H1 (cell line): ENCODE data around the gene C6orf120. TPM values are rescaled to one million over a fixed set of nuclear protein-coding genes. Genes with fewer than 3 reads are reported as not detected.
A peak's percentile ranks its signal among the peaks of the same experiment; 100 is the strongest.

Source experiments
- CTCF ChIA-PET: fragments of 300-600 bp; sonication (Branson Sonifier 250); formaldehyde crosslinking; loops from one replicate; lab custom pipeline; 2021; ENCODE audit not compliant: partially characterized antibody; lab: Charles Lee
- POLR2A ChIA-PET: fragments of 300-600 bp; sonication (Branson Sonifier 250); formaldehyde crosslinking; loops from one replicate; lab custom pipeline; 2021; ENCODE audit warnings: inconsistent platforms; ENCODE audit not compliant: partially characterized antibody; lab: Charles Lee
- DNase-seq, 2 experiments: peaks; one replicate each; pipeline versions ENCODE4 v3.0.0 to v3.0.0-alpha.2; 2010 to 2022; ENCODE audit warnings: low spot score in 2 of 2, low read depth in 1 of 2, mixed read lengths in 1 of 2
- FAIRE-seq: peaks from 2 replicates; lab custom pipeline; 2011; peaks lifted over from hg19 to GRCh38; lab: Jason Lieb, UNC
- H2AFZ ChIP-seq: 2 replicates; pipeline ENCODE4 v1.8.1; 2012; ENCODE audit warnings: low read length, inconsistent platforms
- H2AK5ac ChIP-seq: 2 replicates; pipeline ENCODE4 v1.6.1; 2013; ENCODE audit warnings: low read depth, low read length
- H2BK120ac ChIP-seq: replicated peaks from 2 replicates; pipeline ENCODE3; 2013; ENCODE audit warnings: low read depth, low read length, inconsistent platforms
- H2BK12ac ChIP-seq: 2 replicates; pipeline ENCODE4 v1.6.1; 2013; ENCODE audit warnings: low read depth, low read length
- H2BK15ac ChIP-seq: 2 replicates; pipeline ENCODE4 v1.6.1; 2013; ENCODE audit warnings: low read length
- H2BK20ac ChIP-seq: 2 replicates; pipeline ENCODE4 v1.6.1; 2013; ENCODE audit warnings: low read length
- H2BK5ac ChIP-seq: 2 replicates; pipeline ENCODE4 v1.6.1; 2013; ENCODE audit warnings: low read depth, low read length
- H3K14ac ChIP-seq: 2 replicates; pipeline ENCODE4 v1.6.1; 2013; ENCODE audit warnings: inconsistent platforms; ENCODE audit not compliant: insufficient read length
- H3K18ac ChIP-seq: 2 replicates; pipeline ENCODE4 v1.6.1; 2013; ENCODE audit warnings: low read length; ENCODE audit errors: extremely low read depth
- H3K23ac ChIP-seq: 2 replicates; pipeline ENCODE4 v1.6.1; 2013; ENCODE audit warnings: inconsistent platforms; ENCODE audit not compliant: insufficient read length
- H3K23me2 ChIP-seq: 2 replicates; pipeline ENCODE4 v1.6.1; 2013; ENCODE audit warnings: low read depth, low read length
- H3K27ac ChIP-seq: 2 replicates; pipeline ENCODE4 v1.6.1; 2011; ENCODE audit warnings: low read depth, low read length, inconsistent platforms
- H3K27me3 ChIP-seq, 4 experiments: replicated peaks in 1 of 4; 1 replicate in 1 of 4; 2 replicates in 3 of 4; pipeline versions ENCODE4 v1.6.1 to v1.8.1; 2011 to 2013; ENCODE audit warnings: low read length in 3 of 4, mild to moderate bottlenecking in 3 of 4, inconsistent platforms in 2 of 4, mixed read lengths in 2 of 4, moderate library complexity in 1 of 4; ENCODE audit not compliant: control insufficient read depth in 3 of 4, insufficient read depth in 3 of 4; ENCODE audit errors: extremely low read depth in 1 of 4
- H3K36me3 ChIP-seq, 4 experiments: 2 replicates each; pipeline versions ENCODE4 v1.6.1 to v1.8.1; 2011 to 2013; ENCODE audit warnings: mild to moderate bottlenecking in 4 of 4, low read length in 3 of 4, moderate library complexity in 2 of 4, control low read depth in 1 of 4, inconsistent platforms in 1 of 4; ENCODE audit not compliant: insufficient read depth in 4 of 4, control insufficient read depth in 2 of 4
- H3K4ac ChIP-seq: replicated peaks from 2 replicates; pipeline ENCODE3; 2013; ENCODE audit warnings: low read length, low read depth, mixed read lengths, inconsistent platforms; ENCODE audit not compliant: insufficient read length
- H3K4me1 ChIP-seq, 4 experiments: replicated peaks in 1 of 4; 1 replicate in 1 of 4; 2 replicates in 3 of 4; pipeline versions ENCODE4 v1.6.1 to v1.8.1; 2011 to 2013; ENCODE audit warnings: low read length in 3 of 4, inconsistent platforms in 2 of 4, mixed read lengths in 1 of 4; ENCODE audit not compliant: insufficient read depth in 4 of 4, control insufficient read depth in 3 of 4
- H3K4me2 ChIP-seq, 2 experiments: 2 replicates each; pipeline versions ENCODE4 v1.6.1 to v1.8.1; 2011 to 2013; ENCODE audit warnings: low read depth in 2 of 2, low read length in 2 of 2, control low read depth in 1 of 2, inconsistent platforms in 1 of 2, mild to moderate bottlenecking in 1 of 2; ENCODE audit not compliant: insufficient read depth in 1 of 2
- H3K4me3 ChIP-seq, 4 experiments: fragments of 200-600, 300-600 bp in 1 of 4; sonication (generic), shearing (Covaris generic), sonication (Bioruptor Twin) in 1 of 4; 2 replicates each; pipeline versions ENCODE4 v1.5.1 to v1.8.1; 2011 to 2016; ENCODE audit warnings: low read length in 4 of 4, low read depth in 3 of 4, control low read depth in 2 of 4, inconsistent platforms in 2 of 4, mild to moderate bottlenecking in 2 of 4, mixed read lengths in 1 of 4, moderate library complexity in 1 of 4; ENCODE audit not compliant: insufficient read depth in 2 of 4; ENCODE audit errors: extremely low read depth in 1 of 4
- H3K56ac ChIP-seq: replicated peaks from 2 replicates; pipeline ENCODE3; 2013; ENCODE audit warnings: low read depth, mild to moderate bottlenecking, mixed read lengths, low read length, inconsistent platforms; ENCODE audit not compliant: insufficient read length
- H3K79me1 ChIP-seq: 2 replicates; pipeline ENCODE4 v1.6.1; 2013; ENCODE audit warnings: low read depth, low read length, control low read depth
- H3K79me2 ChIP-seq, 2 experiments: 2 replicates each; pipeline versions ENCODE4 v1.6.1 to v1.8.1; 2012 to 2013; ENCODE audit warnings: low read length in 2 of 2, mild to moderate bottlenecking in 2 of 2, inconsistent platforms in 1 of 2; ENCODE audit not compliant: insufficient read depth in 2 of 2, control insufficient read depth in 1 of 2
- H3K9ac ChIP-seq, 4 experiments: replicated peaks in 1 of 4; 1 replicate in 1 of 4; 2 replicates in 3 of 4; pipeline versions ENCODE4 v1.6.1 to v1.8.1; 2011 to 2013; ENCODE audit warnings: low read depth in 3 of 4, low read length in 3 of 4, control low read depth in 2 of 4, mild to moderate bottlenecking in 2 of 4, moderate library complexity in 2 of 4, inconsistent platforms in 1 of 4; ENCODE audit errors: extremely low read depth in 1 of 4
- H3K9me3 ChIP-seq, 2 experiments: 2 replicates each; pipeline versions ENCODE4 v1.6.1 to v1.8.1; 2012 to 2013; ENCODE audit warnings: mild to moderate bottlenecking in 2 of 2, moderate library complexity in 2 of 2, control low read depth in 1 of 2, inconsistent platforms in 1 of 2, low read depth in 1 of 2, low read length in 1 of 2, mixed read lengths in 1 of 2; ENCODE audit not compliant: insufficient read depth in 2 of 2
- H4K20me1 ChIP-seq, 2 experiments: replicated peaks in 1 of 2; 2 replicates each; pipeline versions ENCODE3 to v1.8.1; 2011 to 2013; ENCODE audit warnings: inconsistent platforms in 2 of 2, low read length in 2 of 2, mild to moderate bottlenecking in 1 of 2; ENCODE audit not compliant: insufficient read depth in 2 of 2, control insufficient read depth in 1 of 2
- H4K5ac ChIP-seq: 2 replicates; pipeline ENCODE4 v1.6.1; 2013; ENCODE audit warnings: low read length, low read depth, mixed read lengths, inconsistent platforms; ENCODE audit not compliant: insufficient read length
- H4K8ac ChIP-seq: 2 replicates; pipeline ENCODE4 v1.8.0; 2013; ENCODE audit warnings: mild to moderate bottlenecking, moderate library complexity, low read length, inconsistent platforms; ENCODE audit not compliant: insufficient read depth; ENCODE audit errors: extremely low read depth
- H4K91ac ChIP-seq: replicated peaks from 2 replicates; pipeline ENCODE3; 2013; ENCODE audit warnings: low read length, mixed read lengths, inconsistent platforms; ENCODE audit not compliant: insufficient read length
- ASH2L ChIP-seq: fragments of 200-600, 300-600 bp; sonication (generic); IDR thresholded peaks from one replicate; pipeline ENCODE4 v1.7.1; 2017; ENCODE audit warnings: low read length
- BCL11A ChIP-seq, 2 experiments: IDR thresholded peaks; one replicate each; pipeline ENCODE4 v1.6.1; 2011; ENCODE audit warnings: low read depth in 2 of 2, low read length in 2 of 2, mild to moderate bottlenecking in 2 of 2
- BRCA1 ChIP-seq: IDR thresholded peaks from 2 replicates; pipeline ENCODE4 v1.6.1; 2012; ENCODE audit warnings: low read depth, low read length, improper control_type of control experiment
- CBX5 ChIP-seq: fragments of 300-800, 300-1000 bp; sonication (generic); IDR thresholded peaks from 2 replicates; pipeline ENCODE4 v1.7.1; 2016; ENCODE audit warnings: antibody characterized with exemption, low read length, low read depth
- CHD1 ChIP-seq: IDR thresholded peaks from 2 replicates; pipeline ENCODE4 v1.6.1; 2012; ENCODE audit warnings: low read depth, low read length, improper control_type of control experiment
- CTCF ChIP-seq, 3 experiments: IDR thresholded peaks; 1 replicate in 2 of 3; 2 replicates in 1 of 3; pipeline versions ENCODE4 v1.5.1 to v1.6.1; 2011; ENCODE audit warnings: low read length in 3 of 3, mild to moderate bottlenecking in 3 of 3, inconsistent platforms in 2 of 3, low read depth in 1 of 3, moderate library complexity in 1 of 3; ENCODE audit not compliant: insufficient read depth in 1 of 3; ENCODE audit errors: control extremely low read depth in 1 of 3
- JUN ChIP-seq: IDR thresholded peaks from 2 replicates; pipeline ENCODE4 v1.6.1; 2011; ENCODE audit warnings: low read depth, mild to moderate bottlenecking, improper control_type of control experiment, low read length
- POU5F1 ChIP-seq: IDR thresholded peaks from 2 replicates; pipeline ENCODE4 v1.6.1; 2011; ENCODE audit warnings: low read depth, mild to moderate bottlenecking, low read length, moderate library complexity
- RFX5 ChIP-seq: IDR thresholded peaks from 2 replicates; pipeline ENCODE4 v1.6.1; 2011; ENCODE audit warnings: low read depth, low read length, improper control_type of control experiment, borderline replicate concordance
- RNF2 ChIP-seq: fragments of 200-900, 300-1000 bp; sonication (generic); IDR thresholded peaks from 2 replicates; pipeline ENCODE4 v1.7.1; 2016; ENCODE audit warnings: borderline replicate concordance, low read depth, mild to moderate bottlenecking, antibody characterized with exemption, low read length; ENCODE audit not compliant: poor library complexity, severe bottlenecking; ENCODE audit errors: missing control alignments
- YY1 ChIP-seq: IDR thresholded peaks from 2 replicates; pipeline ENCODE4 v1.6.1; 2011; ENCODE audit warnings: low read depth, mild to moderate bottlenecking, low read length
- WGBS, 2 experiments: shearing (Covaris generic) in 1 of 2; methylation state at CpG; one replicate each; pipeline versions ENCODE4 v1.1.6 to v1.1.7; 2013 to 2015; ENCODE audit warnings: low lambda C conversion rate in 2 of 2, mixed read lengths in 2 of 2, inconsistent platforms in 1 of 2, low coverage in 1 of 2, missing lambda C conversion rate in 1 of 2; ENCODE audit not compliant: insufficient replicate concordance in 2 of 2, insufficient coverage in 1 of 2, insufficient read length in 1 of 2; ENCODE audit errors: extremely low coverage in 1 of 2, missing lambda C conversion rate in 1 of 2; 5-methylcytosine and 5-hydroxymethylcytosine counted together
- polyA plus RNA-seq, 7 experiments: library from polyadenylated mRNA; depleted of rRNA in 3 of 7; stranded (reverse) in 5 of 7; unstranded in 2 of 7; fragments of >200 nt in 5 of 7; fragments of 200-250 nt in 2 of 7; gene quantifications; 1 replicate in 5 of 7; 2 replicates in 1 of 7; 4 replicates in 1 of 7; pipeline versions ENCODE4 v1.2.1 to v1.2.3, GENCODE V29; 2011 to 2013; ENCODE audit warnings: missing spikeins in 2 of 7, mixed read lengths in 2 of 7
- total RNA-seq: library from RNA; stranded (reverse); fragmentation: NEBNext Ultra II Directional; extraction: Animal tissue kit (Norgen Biotek cat#: 25700); gene quantifications from 2 replicates; pipeline ENCODE4 v1.2.1, GENCODE V29; 2021

C6orf120 gene
- total and polyA plus RNA-seq, 2 of the 8 experiments (the other 6 are each of a cell fraction or from before 2014, with no cell fraction given) = 16.2 to 30.6 TPM

- no peak overlapping the region for H3K4me3 ChIP-seq
- H3K27ac ChIP-seq = no peak overlapping the region
- H4K8ac ChIP-seq = no peak overlapping the region
- no peak overlapping the region for H3K18ac ChIP-seq
- no peak overlapping the region for H2BK12ac ChIP-seq
- H2AFZ ChIP-seq = no peak overlapping the region
- H3K79me1 ChIP-seq = peaks cover 7% of the 10 kb centered on the region; the same call in 1 of the 2 replicates
- H3K4me1 ChIP-seq = 0 out of 7 replicates have a peak, but pooled peaks cover 0 to 2% (median 0%) of the 10 kb centered on the region in 4 experiments
- H3K14ac ChIP-seq = no peak overlapping the region
- peak in 1 of 2 experiments; percentile 38 for DNase-seq
- H3K23me2 ChIP-seq = no peaks in the 10 kb centered on the region
- no peaks in the 10 kb centered on the region for H3K9me3 ChIP-seq
- no peak overlapping the region for H3K9ac ChIP-seq
- no peak overlapping the region for H2BK120ac ChIP-seq
- no peak overlapping the region for H3K4me2 ChIP-seq
- FAIRE-seq = no peak
- H3K36me3 ChIP-seq = peaks cover 4 to 34% (median 12%) of the 10 kb centered on the region in 4 experiments
- no peak overlapping the region for H2AK5ac ChIP-seq
- H4K20me1 ChIP-seq = peaks cover 2 to 3% of the 10 kb centered on the region in 2 experiments
- CTCF ChIA-PET = interaction anchor here (0.8 kb wide), 1 partner anchor 22 kb away, joined by 3 read pairs; no protein-coding TSS in a partner anchor
- no peak overlapping the region for H3K4ac ChIP-seq
- no peak overlapping the region for H2BK15ac ChIP-seq
- no peak overlapping the region for H3K23ac ChIP-seq
- H4K5ac ChIP-seq = no peak overlapping the region
- no peak overlapping the region for H3K56ac ChIP-seq
- H4K91ac ChIP-seq = no peak overlapping the region
- WGBS, 2 experiments = 90% methylated on average over 3 of the region's 3 CpGs; no CpG with 5 or more reads in 1 of the 2 experiments
- H2BK20ac ChIP-seq = no peak overlapping the region
- H2BK5ac ChIP-seq = no peak overlapping the region
- H3K79me2 ChIP-seq = peaks cover 0 to 3% of the 10 kb centered on the region in 2 experiments; a peak in 1 of 4 replicates
- POLR2A ChIA-PET = no interaction called here
- H3K27me3 ChIP-seq = no peaks in the 10 kb centered on the region
- no peak for TF ChIP-seq BCL11A (IDR thresholded peaks at IDR 0.05; ENCODE audit: low read depth in 2 of 2, low read length in 2 of 2)
- TF ChIP-seq RFX5 = no peak
- TF ChIP-seq CBX5 = no peak
- no peak for TF ChIP-seq CHD1
- TF ChIP-seq POU5F1 = no peak
- no peak for TF ChIP-seq BRCA1
- TF ChIP-seq YY1 = no peak
- TF ChIP-seq CTCF (IDR thresholded peaks at IDR 0.05; ENCODE audit: control extremely low read depth in 1 of 3, insufficient read depth in 1 of 3, low read depth in 1 of 3, low read length in 3 of 3) = no peak
- no peak for TF ChIP-seq ASH2L
- TF ChIP-seq JUN = no peak
- no peak for TF ChIP-seq RNF2
Measured at GRCh38 chr6:169675011-169675410, 26.9 kb upstream of the C6orf120 start.
